Limb (tissue), 2 donors: ENCODE data around the gene CFAP157.
"Not testable (repeated sequence)": the region's sequence is repeated elsewhere in the genome, so short reads cannot be mapped to it uniquely, and the experiment has no call there.

Experiments
- DNase-seq, 2 donors: peaks; one replicate each; pipeline ENCODE4 v3.0.0-alpha.2; 2016; ENCODE audit errors: extremely low spot score in 2 of 2

CFAP157 gene

GRCh38 chr9:127734747-127735529 is 28.1 kb downstream of the CFAP157 start, which contains the start of gene TOR2A:
Gene TOR2A (minus strand): TSS chr9:127735294. CDS start chr9:127735270, 24 bp downstream.
- DNase-seq, result peak; percentile 99 to 100

- DNase-seq, result no peak
Observed at GRCh38 chr9:127735530-127736185, 28.9 kb downstream of the CFAP157 start.

GRCh38 chr9:127738666-127739065 is 31.9 kb downstream of the CFAP157 start:
- no peak for DNase-seq

GRCh38 chr9:127739614-127740330 is 33.0 kb downstream of the CFAP157 start:
- no peak for DNase-seq

- peak in 1 of 2 donors; percentile 71 for DNase-seq
Observed at GRCh38 chr9:127741831-127742434, 35.1 kb downstream of the CFAP157 start.

- DNase-seq, result peak in 1 of 2 donors; percentile 85
Observed at GRCh38 chr9:127742435-127743088, 35.8 kb downstream of the CFAP157 start.

- DNase-seq, result no peak
Observed at GRCh38 chr9:127744398-127745110, 37.8 kb downstream of the CFAP157 start.

- no peak for DNase-seq
Observed at GRCh38 chr9:127746959-127747569, 40.3 kb downstream of the CFAP157 start.

- no peak for DNase-seq
Observed at GRCh38 chr9:127749090-127749787, 42.5 kb downstream of the CFAP157 start.

- peak in 1 of 2 donors; percentile 63 for DNase-seq
Observed at GRCh38 chr9:127751269-127752054, 44.7 kb downstream of the CFAP157 start.

- DNase-seq, result no peak
Observed at GRCh38 chr9:127753148-127753547, 46.4 kb downstream of the CFAP157 start.

GRCh38 chr9:127753622-127754021 is 46.8 kb downstream of the CFAP157 start:
- DNase-seq, result no peak

- peak in 1 of 2 donors; percentile 81 for DNase-seq
Observed at GRCh38 chr9:127754099-127755060, 47.6 kb downstream of the CFAP157 start.

GRCh38 chr9:127755061-127756060 is 48.6 kb downstream of the CFAP157 start:
- peak in 1 of 2 donors; percentile 86 for DNase-seq

GRCh38 chr9:127756233-127756632 is 49.4 kb downstream of the CFAP157 start:
- no peak for DNase-seq

- not testable (repeated sequence) for DNase-seq
Observed at GRCh38 chr9:127756776-127757175, 50.0 kb downstream of the CFAP157 start.
